Stimulated activated CD4-positive, alpha-beta T cell treated with anti-CD3 and anti-CD28 coated beads, Interleukin-1b, Interleukin-23, amount 100 ng/mL, for 48 hours (primary cell): ENCODE data around the gene ZNF81.
A peak's percentile ranks its signal among the peaks of the same experiment; 100 is the strongest.
"Not testable (repeated sequence)": the region's sequence is repeated elsewhere in the genome, so short reads cannot be mapped to it uniquely, and the experiment has no call there.

Experiments
- DNase-seq: peaks from one replicate; pipeline ENCODE4 v3.0.0-alpha.2; 2020

ZNF81 gene

DNA sequence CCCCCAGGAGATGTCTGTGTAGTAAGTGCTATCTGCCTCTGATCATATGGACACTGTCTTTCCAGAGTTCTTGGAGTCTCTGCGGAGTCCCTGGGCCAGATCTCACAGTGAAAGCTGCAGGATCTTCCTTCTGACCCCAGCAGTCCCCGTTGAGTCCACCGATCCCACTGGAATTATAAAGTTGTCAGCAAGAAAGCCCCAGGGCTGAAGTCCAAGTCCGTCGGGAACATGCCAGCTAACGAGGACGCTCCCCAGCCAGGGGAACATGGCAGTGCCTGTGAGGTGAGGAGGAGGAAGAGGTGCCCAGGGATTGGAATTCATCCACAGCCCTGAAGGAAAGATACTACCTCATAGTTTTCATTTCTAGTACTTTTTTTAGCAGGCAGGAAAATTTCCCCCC is 9.3 kb downstream of the ZNF81 start:
- no peak for DNase-seq

GRCh38 chrX:47849778-47850177 is 13.1 kb downstream of the ZNF81 start:
- DNase-seq, result no peak

DNA sequence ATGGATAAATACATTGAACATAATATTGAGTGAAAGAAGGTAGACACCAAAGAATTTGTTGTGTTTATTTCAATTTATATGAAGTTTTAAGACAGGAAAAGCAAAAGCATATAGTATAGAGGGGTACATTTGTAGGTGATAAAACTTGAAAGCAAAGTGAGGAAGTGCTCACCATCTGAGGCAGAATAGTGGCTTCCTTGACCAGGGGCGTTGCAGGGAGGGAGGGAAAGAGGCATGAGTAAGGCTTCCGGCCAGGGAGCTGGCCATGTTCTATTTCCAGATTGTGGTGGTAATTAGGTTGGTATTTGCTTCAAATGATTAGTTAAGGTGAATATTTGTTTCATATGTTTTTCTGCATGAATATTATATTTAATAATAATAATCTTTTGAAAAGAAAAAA is 13.7 kb downstream of the ZNF81 start:
- not testable (repeated sequence) for DNase-seq

DNA sequence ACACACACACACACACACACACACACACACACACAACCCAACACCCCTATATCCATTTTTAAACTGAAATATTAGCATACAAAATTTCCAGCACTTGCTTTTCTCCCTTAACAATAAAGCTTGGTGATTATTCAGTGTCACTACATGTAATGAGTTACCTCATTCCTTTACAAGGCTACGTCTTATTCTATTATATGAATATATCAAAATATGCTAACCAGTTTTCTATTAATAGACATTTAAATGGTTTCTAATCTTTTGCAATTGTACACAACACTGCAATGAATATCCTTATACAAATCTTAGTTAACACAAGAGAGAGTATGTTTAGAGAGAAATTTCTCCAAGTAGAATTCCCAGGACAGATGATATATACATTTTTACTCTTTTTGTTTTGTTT is 14.2 kb downstream of the ZNF81 start:
- DNase-seq, result no peak

- DNase-seq, result no peak
Measured at GRCh38 chrX:47854474-47854873, 17.8 kb downstream of the ZNF81 start.

DNA sequence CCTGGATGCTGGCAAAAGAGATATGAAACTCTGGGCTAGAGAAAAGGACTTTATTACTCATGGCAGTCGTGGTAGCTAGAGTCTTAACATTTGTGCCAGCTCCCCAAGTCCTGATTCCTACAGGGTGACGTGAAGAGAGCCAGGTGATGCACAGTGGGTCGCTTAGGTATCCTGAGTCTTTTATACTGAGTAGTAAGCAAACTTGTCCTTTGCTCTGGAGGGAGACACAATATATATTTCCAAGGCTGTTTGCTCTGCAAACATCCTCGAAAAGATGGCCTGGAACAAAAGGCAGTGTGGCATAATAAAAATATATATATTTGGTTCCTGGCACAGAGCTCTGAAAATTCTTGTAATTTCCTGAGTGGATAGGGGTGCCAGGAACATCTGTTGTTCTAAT is 23.0 kb downstream of the ZNF81 start:
- DNase-seq, result no peak

DNA sequence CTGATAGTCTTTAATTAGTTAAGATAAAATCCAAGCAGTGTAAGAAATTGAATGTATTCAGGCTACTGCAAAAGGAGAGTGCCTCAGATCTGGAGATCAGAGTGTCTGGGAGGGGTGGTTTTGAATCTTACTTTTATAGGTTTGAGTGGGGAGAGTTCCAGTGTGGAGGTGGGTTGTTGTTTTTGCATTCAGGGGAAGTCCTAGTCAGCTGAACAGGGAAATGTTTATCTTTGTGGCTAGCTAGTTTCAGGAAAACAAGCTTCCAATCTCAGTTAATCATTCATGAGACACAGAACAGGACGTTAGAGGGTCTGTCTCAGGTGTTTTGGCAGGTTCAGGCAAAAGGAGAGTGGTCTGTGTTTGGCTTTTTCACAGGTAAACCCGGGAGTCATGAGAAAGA is 26.0 kb downstream of the ZNF81 start:
- no peak for DNase-seq

- no peak for DNase-seq
Measured at GRCh38 chrX:47863187-47863586, 26.5 kb downstream of the ZNF81 start.

DNA sequence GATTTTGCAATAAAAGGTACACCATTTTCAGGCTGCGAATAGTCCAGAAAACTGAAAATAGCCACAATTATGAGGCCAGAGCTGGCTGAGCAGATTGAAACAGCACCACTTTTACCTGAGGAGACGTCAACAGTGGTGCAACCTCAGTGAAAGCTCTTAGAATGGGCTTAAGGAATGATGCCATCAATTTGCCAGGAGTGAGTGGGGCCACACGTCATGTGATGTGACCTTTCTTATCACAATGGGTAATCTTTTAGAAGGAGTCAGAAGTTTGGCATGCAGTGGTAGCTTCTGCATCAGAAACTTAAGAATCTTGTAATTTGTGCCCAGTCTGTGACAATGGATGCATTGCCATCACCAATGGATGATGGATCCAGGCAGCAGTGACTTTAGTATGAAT is 27.6 kb downstream of the ZNF81 start:
- no peak for DNase-seq

DNA sequence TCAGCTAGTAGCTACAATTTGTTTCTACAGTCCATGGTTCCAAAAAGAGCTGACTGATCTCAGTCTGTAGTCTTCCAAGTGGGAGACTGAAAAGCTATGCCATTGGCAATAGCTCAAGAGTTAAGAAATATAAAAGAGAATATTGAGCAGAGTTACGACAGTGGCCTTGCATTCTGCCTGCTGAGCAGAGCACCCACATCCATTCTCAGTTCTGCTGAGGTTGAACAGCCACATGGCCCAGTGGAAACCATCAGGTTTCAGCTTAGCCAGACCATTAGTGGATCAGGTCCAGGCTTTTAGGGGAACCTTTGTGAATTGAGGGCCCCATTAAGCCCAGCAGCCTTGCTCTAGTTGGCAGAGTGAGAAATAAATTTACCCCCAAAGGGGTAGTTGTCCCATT is 28.1 kb downstream of the ZNF81 start:
- DNase-seq, result no peak

- DNase-seq, result no peak
Measured at GRCh38 chrX:47873123-47873522, 36.4 kb downstream of the ZNF81 start.

DNA sequence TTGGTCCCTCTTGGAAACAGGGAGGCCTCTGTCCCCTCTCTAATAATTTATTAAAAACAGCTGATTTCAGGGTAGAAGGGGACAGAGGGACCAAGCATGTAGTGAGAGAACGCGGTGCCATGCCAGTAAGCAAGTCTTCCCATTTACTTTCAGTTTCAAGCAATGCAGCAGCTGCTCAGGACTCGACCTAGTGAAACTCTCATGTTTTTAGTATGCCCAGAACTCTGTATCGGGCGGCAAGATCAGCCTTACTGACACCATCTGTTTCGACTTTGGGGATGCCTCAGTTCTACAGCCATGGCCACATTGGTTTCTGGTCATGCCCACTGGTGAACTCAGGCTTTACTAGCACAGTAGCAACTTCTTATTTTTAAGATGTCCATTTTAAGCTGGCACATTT is 40.6 kb downstream of the ZNF81 start:
- DNase-seq, result no peak

GRCh38 chrX:47878198-47878597 is 41.5 kb downstream of the ZNF81 start:
- DNase-seq, result no peak

GRCh38 chrX:47879463-47879862 is 42.8 kb downstream of the ZNF81 start:
- no peak for DNase-seq

GRCh38 chrX:47880927-47881326 is 44.2 kb downstream of the ZNF81 start:
- DNase-seq, result no peak

- no peak for DNase-seq
Measured at GRCh38 chrX:47885501-47885900, 48.8 kb downstream of the ZNF81 start.

- no peak for DNase-seq
Measured at GRCh38 chrX:47898024-47898423, 61.3 kb downstream of the ZNF81 start.

DNA sequence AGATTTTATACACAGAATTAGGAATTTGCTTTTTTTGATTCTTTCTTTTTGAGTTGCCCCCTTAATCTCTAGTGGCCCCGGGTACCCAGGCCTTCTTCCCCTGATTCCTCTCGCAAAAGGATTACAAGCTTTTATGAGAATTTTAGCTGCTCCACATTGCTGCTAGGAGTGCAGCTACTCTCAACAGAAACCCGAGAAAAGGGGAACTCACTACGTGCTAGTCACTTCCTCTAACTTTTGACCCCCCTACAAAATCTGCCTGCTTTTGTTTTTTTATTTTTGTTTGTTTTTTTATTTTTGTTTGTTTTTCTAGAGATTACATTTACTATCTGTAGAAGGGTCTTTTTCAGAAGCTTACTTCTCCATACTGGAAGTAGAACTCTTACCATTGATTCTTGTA is 64.1 kb downstream of the ZNF81 start:
- DNase-seq, result no peak

GRCh38 chrX:47902161-47902560 is 65.5 kb downstream of the ZNF81 start:
- DNase-seq, result no peak

DNA sequence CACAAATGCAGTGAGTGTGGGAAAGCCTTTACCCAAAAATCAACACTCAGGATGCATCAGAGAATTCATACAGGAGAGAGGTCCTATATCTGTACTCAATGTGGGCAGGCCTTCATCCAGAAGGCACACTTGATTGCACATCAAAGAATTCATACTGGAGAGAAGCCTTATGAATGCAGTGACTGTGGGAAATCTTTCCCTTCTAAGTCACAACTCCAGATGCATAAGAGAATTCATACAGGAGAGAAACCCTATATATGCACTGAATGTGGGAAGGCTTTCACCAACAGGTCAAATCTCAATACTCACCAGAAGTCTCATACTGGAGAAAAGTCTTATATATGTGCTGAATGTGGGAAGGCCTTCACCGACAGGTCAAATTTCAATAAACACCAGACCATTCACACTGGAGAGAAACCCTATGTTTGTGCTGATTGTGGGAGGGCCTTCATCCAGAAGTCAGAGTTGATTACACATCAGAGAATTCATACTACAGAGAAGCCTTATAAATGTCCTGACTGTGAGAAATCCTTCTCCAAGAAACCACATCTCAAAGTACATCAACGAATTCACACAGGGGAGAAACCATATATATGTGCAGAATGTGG is 79.3 kb downstream of the ZNF81 start:
- no peak for DNase-seq

- no peak for DNase-seq
Measured at GRCh38 chrX:47918274-47918673, 81.6 kb downstream of the ZNF81 start.

DNA sequence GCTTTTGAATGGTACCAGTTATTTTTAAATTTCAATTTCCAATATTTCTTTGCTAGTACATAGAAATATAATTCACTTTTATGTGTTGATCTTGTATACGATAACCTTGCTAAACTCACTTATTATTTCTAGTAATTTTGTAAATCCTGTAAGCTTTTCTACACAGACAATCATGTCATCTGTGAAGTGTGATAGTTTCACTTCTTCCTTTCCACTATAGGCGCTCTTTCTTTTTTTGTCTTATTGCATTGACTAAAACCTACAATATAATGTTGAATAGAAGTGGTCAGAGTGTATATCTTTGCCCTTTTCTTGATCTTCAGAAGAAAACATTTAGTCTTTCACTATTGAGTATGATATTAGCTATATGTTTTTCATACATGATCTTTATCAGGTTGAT is 90.5 kb downstream of the ZNF81 start:
- DNase-seq, result no peak

DNA sequence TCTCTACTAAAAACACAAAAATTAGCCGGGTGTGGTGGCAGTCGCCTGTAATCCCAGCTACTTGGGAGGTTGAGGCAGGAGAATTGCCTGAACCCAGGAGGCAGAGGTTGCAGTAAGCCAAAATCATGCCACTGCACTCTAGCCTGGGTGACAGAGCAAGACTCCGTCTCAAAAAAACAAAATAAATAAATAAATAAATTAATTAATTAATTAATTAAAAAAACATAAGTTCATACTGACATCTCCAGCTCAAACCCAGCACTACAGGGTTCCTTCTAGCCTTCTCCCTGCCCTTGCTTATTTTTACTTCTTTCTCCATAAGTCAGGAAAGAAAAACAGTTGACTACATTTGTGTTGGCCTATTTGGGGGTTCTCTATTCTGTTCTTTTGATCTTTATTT is 95.3 kb downstream of the ZNF81 start:
- DNase-seq, result not testable (repeated sequence)

DNA sequence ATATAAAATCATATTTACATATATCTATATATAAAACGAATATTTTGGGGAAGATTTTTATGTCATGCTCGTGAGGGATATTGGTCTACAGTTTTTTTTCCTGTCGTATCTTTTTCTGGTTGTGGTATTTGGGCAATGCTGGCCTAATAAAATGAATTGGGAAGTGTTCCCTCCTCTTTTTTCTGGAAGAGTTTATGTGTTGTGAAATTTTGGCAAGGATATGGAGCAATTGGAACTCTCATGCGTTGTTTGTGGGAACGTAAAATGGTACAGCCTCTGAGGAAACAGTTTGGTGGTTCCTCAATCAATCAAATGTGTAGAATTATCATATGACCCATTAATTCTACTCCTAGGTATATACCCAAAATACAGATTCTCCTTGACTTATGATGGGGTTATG is 97.2 kb downstream of the ZNF81 start:
- DNase-seq, result no peak

- DNase-seq, result peak; percentile 13
Measured at GRCh38 chrX:47936224-47936939, 99.7 kb downstream of the ZNF81 start.
